WTC11 (cell line): ENCODE measurements around the gene ATP11A. TPM values are rescaled to one million over a fixed set of nuclear protein-coding genes. Genes with fewer than 3 reads are reported as not detected.

ENCODE experiments used
- ATAC-seq: fragments of 200-7000 bp; cut with Tn5 transposase; 2 replicates; pipeline ENCODE4 v1.10.0; 2021; ENCODE audit warnings: mild to moderate bottlenecking, moderate library complexity
- CTCF ChIA-PET: fragments of 300-600 bp; sonication (Branson Sonifier 250); formaldehyde crosslinking; loops from one replicate; lab custom pipeline; 2021; ENCODE audit warnings: antibody characterized with exemption; lab: Charles Lee
- POLR2A ChIA-PET: fragments of 350-600 bp; sonication (Branson Sonifier 250); formaldehyde crosslinking; loops from one replicate; lab custom pipeline; 2021; ENCODE audit warnings: antibody characterized with exemption; lab: Charles Lee
- DNase-seq: peaks from one replicate; pipeline ENCODE4 v3.0.0; 2021; ENCODE audit warnings: low spot score
- H3K27ac Mint-ChIP-seq: 2 replicates; pipeline ENCODE4 v1.8.0; 2021; ENCODE audit warnings: mixed read lengths
- H3K27me3 Mint-ChIP-seq: 2 replicates; pipeline ENCODE4 v1.8.0; 2021; ENCODE audit warnings: low read depth, mild to moderate bottlenecking, moderate library complexity, mixed read lengths
- H3K36me3 Mint-ChIP-seq: 2 replicates; pipeline ENCODE4 v1.8.0; 2021; ENCODE audit warnings: mixed read lengths
- H3K4me1 Mint-ChIP-seq: 2 replicates; pipeline ENCODE4 v1.8.0; 2022; ENCODE audit warnings: mixed read lengths
- H3K4me3 Mint-ChIP-seq: 2 replicates; pipeline ENCODE4 v1.8.0; 2021; ENCODE audit warnings: mild to moderate bottlenecking, moderate library complexity, mixed read lengths
- H3K9me3 Mint-ChIP-seq: 2 replicates; pipeline ENCODE4 v1.8.0; 2021; ENCODE audit warnings: mixed read lengths
- ATF6 ChIP-seq: sonication (generic); formaldehyde crosslinking; IDR thresholded peaks from 2 replicates; pipeline ENCODE4 v1.8.1; 2023; ENCODE audit warnings: mild to moderate bottlenecking, missing genetic modification reagents
- CREM ChIP-seq: sonication (generic); formaldehyde crosslinking; IDR thresholded peaks from 2 replicates; pipeline ENCODE4 v1.8.1; 2022; ENCODE audit warnings: mild to moderate bottlenecking, missing genetic modification reagents, moderate library complexity
- GABPB1 ChIP-seq: sonication (generic); formaldehyde crosslinking; IDR thresholded peaks from 2 replicates; pipeline ENCODE4 v1.8.1; 2023; ENCODE audit warnings: mild to moderate bottlenecking, missing genetic modification reagents
- MAX ChIP-seq: sonication (generic); formaldehyde crosslinking; IDR thresholded peaks from 2 replicates; pipeline ENCODE4 v1.8.0; 2022; ENCODE audit warnings: mild to moderate bottlenecking, missing genetic modification reagents
- NR1H2 ChIP-seq: sonication (generic); formaldehyde crosslinking; IDR thresholded peaks from 2 replicates; pipeline ENCODE4 v1.9.0; 2021; ENCODE audit warnings: mild to moderate bottlenecking, moderate library complexity, missing genetic modification reagents
- NR3C1 ChIP-seq: sonication (generic); formaldehyde crosslinking; conservative IDR thresholded peaks from 2 replicates; pipeline ENCODE4 v1.8.1; 2023; ENCODE audit warnings: low read depth, mild to moderate bottlenecking, missing genetic modification reagents
- PRDM15 ChIP-seq: sonication (generic); formaldehyde crosslinking; IDR thresholded peaks from 2 replicates; pipeline ENCODE4 v1.8.0; 2022; ENCODE audit warnings: missing genetic modification reagents
- PRRX2 ChIP-seq: fragments of 250-450 bp; sonication (Bioruptor Pico); IDR thresholded peaks from 2 replicates; pipeline ENCODE4 v1.8.0; 2021; ENCODE audit warnings: mild to moderate bottlenecking
- RELA ChIP-seq: sonication (generic); formaldehyde crosslinking; IDR thresholded peaks from 2 replicates; pipeline ENCODE4 v1.8.1; 2022; ENCODE audit warnings: missing genetic modification reagents, mild to moderate bottlenecking, borderline replicate concordance
- RORB ChIP-seq: fragments of 250-450 bp; sonication (Bioruptor Pico); IDR thresholded peaks from 2 replicates; pipeline ENCODE4 v1.9.0; 2021; ENCODE audit warnings: mild to moderate bottlenecking
- SMAD3 ChIP-seq: sonication (generic); formaldehyde crosslinking; IDR thresholded peaks from 2 replicates; pipeline ENCODE4 v1.8.0; 2022; ENCODE audit warnings: missing genetic modification reagents, mild to moderate bottlenecking, borderline replicate concordance
- SOX15 ChIP-seq: fragments of 250-450 bp; sonication (Bioruptor Pico); IDR thresholded peaks from 2 replicates; pipeline ENCODE4 v1.9.0; 2021; ENCODE audit warnings: mild to moderate bottlenecking
- TCF7 ChIP-seq: sonication (generic); formaldehyde crosslinking; IDR thresholded peaks from 2 replicates; pipeline ENCODE4 v1.8.0; 2022; ENCODE audit warnings: mild to moderate bottlenecking, low read depth, missing genetic modification reagents, moderate library complexity
- USF1 ChIP-seq: sonication (generic); formaldehyde crosslinking; IDR thresholded peaks from 2 replicates; pipeline ENCODE4 v1.8.0; 2022; ENCODE audit warnings: mild to moderate bottlenecking, missing genetic modification reagents
- ZNF121 ChIP-seq: sonication (generic); formaldehyde crosslinking; IDR thresholded peaks from 2 replicates; pipeline ENCODE4 v1.8.0; 2023; ENCODE audit warnings: missing genetic modification reagents
- ZNF416 ChIP-seq: fragments of 250-450 bp; sonication (Bioruptor Pico); IDR thresholded peaks from 2 replicates; pipeline ENCODE4 v1.9.0; 2021; ENCODE audit warnings: mild to moderate bottlenecking, inconsistent platforms
- ZNF425 ChIP-seq: fragments of 250-450 bp; sonication (Bioruptor Pico); conservative IDR thresholded peaks from 2 replicates; pipeline ENCODE4 v1.9.0; 2021; ENCODE audit warnings: mild to moderate bottlenecking
- ZNF512 ChIP-seq: sonication (generic); formaldehyde crosslinking; IDR thresholded peaks from 2 replicates; pipeline ENCODE4 v1.8.1; 2022; ENCODE audit warnings: missing genetic modification reagents, borderline replicate concordance
- total RNA-seq: library from RNA; stranded (reverse); gene quantifications from 3 replicates; pipeline ENCODE4 v1.2.3, GENCODE V29; 2021

ATP11A gene
- total RNA-seq, 1 experiment from 2014 or later: 100 TPM

- H3K4me1 Mint-ChIP-seq: peaks cover 49% of the 10 kb centered on the region
- CTCF ChIA-PET: interaction anchor here (1.3 kb wide), 1 partner anchor 63 kb away, joined by 5 read pairs; no protein-coding TSS in a partner anchor
- POLR2A ChIA-PET: interaction anchor here (0.5 kb wide), 1 partner anchor 9 kb away, joined by 3 read pairs; no protein-coding TSS in a partner anchor
- H3K36me3 Mint-ChIP-seq: peaks cover 9% of the 10 kb centered on the region
- no peak for DNase-seq
- no peak for ATAC-seq
- peaks cover 2% of the 10 kb centered on the region; the same call in 1 of the 2 replicates for H3K9me3 Mint-ChIP-seq
- H3K27ac Mint-ChIP-seq: peak overlapping the region; percentile 84
- TF ChIP-seq TCF7 (CRISPR knock-in tag) (no peak), SOX15 (CRISPR knock-in tag) (no peak), ATF6 (no peak), PRRX2 (CRISPR knock-in tag) (no peak), ZNF121 (CRISPR knock-in tag) (no peak), USF1 (CRISPR knock-in tag) (no peak), ZNF416 (CRISPR knock-in tag) (no peak), PRDM15 (no peak), ZNF512 (no peak), RORB (CRISPR knock-in tag) (no peak), CREM (CRISPR knock-in tag) (no peak), NR1H2 (CRISPR knock-in tag) (no peak), GABPB1 (no peak), SMAD3 (CRISPR knock-in tag) (no peak), NR3C1 (CRISPR knock-in tag) (no peak), ZNF425 (CRISPR knock-in tag) (no peak), MAX (CRISPR knock-in tag) (no peak), RELA (no peak)
- H3K27me3 Mint-ChIP-seq: no peaks in the 10 kb centered on the region
- no peak overlapping the region for H3K4me3 Mint-ChIP-seq
Observed at GRCh38 chr13:112774829-112775565, 85.2 kb downstream of the ATP11A start.
